Naive thymus-derived CD8-positive, alpha-beta T cell (primary cell): ENCODE measurements around the gene KLHL10. TPM values are rescaled to one million over a fixed set of nuclear protein-coding genes. Genes with fewer than 3 reads are reported as not detected.
A peak's percentile ranks its signal among the peaks of the same experiment; 100 is the strongest.
"Not testable (repeated sequence)": the region's sequence is repeated elsewhere in the genome, so short reads cannot be mapped to it uniquely, and the experiment has no call there.

ENCODE experiments used
- ATAC-seq, 2 donors: fragments of 150-1000 bp; cut with Tn5 transposase in 1 of 2; sonication (Bioruptor Pico), chemical (Tn5 transposase) in 1 of 2; 1 replicate in 1 of 2; 2 replicates in 1 of 2; pipeline ENCODE4 v1.10.0; 2021; ENCODE audit warnings: mild to moderate bottlenecking in 2 of 2, moderate library complexity in 2 of 2
- POLR2A ChIA-PET: fragments of 350-600 bp; sonication (Branson Sonifier 250); formaldehyde crosslinking; loops from one replicate; lab custom pipeline; 2021; ENCODE audit warnings: antibody characterized with exemption; lab: Charles Lee
- DNase-seq, 10 donors: peaks; one replicate each; pipeline versions ENCODE4 v3.0.0 to v3.0.0-alpha.2; 2020 to 2022
- H3K27ac Mint-ChIP-seq, 10 donors: one replicate each; pipeline ENCODE4 v1.8.0; 2020 to 2022; ENCODE audit warnings: mild to moderate bottlenecking in 10 of 10, mixed read lengths in 10 of 10, moderate library complexity in 4 of 10, inconsistent platforms in 1 of 10
- H3K27me3 Mint-ChIP-seq, 5 donors: one replicate each; pipeline ENCODE4 v1.8.0; 2021 to 2022; ENCODE audit warnings: mixed read lengths in 5 of 5
- H3K36me3 Mint-ChIP-seq, 3 donors: one replicate each; pipeline ENCODE4 v1.8.0; 2020 to 2022; ENCODE audit warnings: mixed read lengths in 3 of 3, mild to moderate bottlenecking in 2 of 3, inconsistent platforms in 1 of 3
- H3K4me1 Mint-ChIP-seq, 4 donors: one replicate each; pipeline ENCODE4 v1.8.0; 2021 to 2022; ENCODE audit warnings: mixed read lengths in 4 of 4
- H3K4me3 Mint-ChIP-seq, 10 donors: one replicate each; pipeline ENCODE4 v1.8.0; 2020 to 2022; ENCODE audit warnings: mild to moderate bottlenecking in 10 of 10, mixed read lengths in 10 of 10, moderate library complexity in 6 of 10, inconsistent platforms in 1 of 10
- H3K9me3 Mint-ChIP-seq, 9 donors: one replicate each; pipeline ENCODE4 v1.8.0; 2020 to 2022; ENCODE audit warnings: mixed read lengths in 9 of 9, mild to moderate bottlenecking in 3 of 9, inconsistent platforms in 1 of 9, moderate library complexity in 1 of 9
- polyA plus RNA-seq, 3 donors: library from polyadenylated mRNA; unstranded; fragments of 300-500 nt; fragmentation: Illumina TruSeq; gene quantifications; one replicate each; pipeline ENCODE4 v1.2.3, GENCODE V29; 2021
- total RNA-seq, 8 experiments: library from RNA in 2 of 8; stranded (reverse) in 2 of 8; gene quantifications; one replicate each; pipeline ENCODE4 v1.2.3 and lab custom pipeline; 2021 to 2026

The KLHL10 gene
- total and polyA plus RNA-seq, 5 experiments from 2014 or later: 0.09 TPM; not detected in 4

- DNase-seq: peak in 1 of 10 donors; percentile 4
- Mint-ChIP-seq H3K36me3 (peaks cover 0 to 14% (median 5%) of the 10 kb centered on the region in 3 donors), H3K27ac (peak overlapping the region in 9 of 10 donors; percentile 48 to 91 (median 80)), H3K4me1 (peaks cover 8 to 26% (median 14%) of the 10 kb centered on the region in 4 donors), H3K9me3 (no peaks in the 10 kb centered on the region), H3K4me3 (peak overlapping the region; percentile 69 to 94 (median 84)), H3K27me3 (peaks cover 0 to 1% (median 0%) of the 10 kb centered on the region in 5 donors)
- peak in 1 of 2 donors; percentile 15 for ATAC-seq
- POLR2A ChIA-PET: interaction anchor here (3.6 kb wide), 1 partner anchor 27 kb away, joined by 18 read pairs; the partner anchor contains the start of gene KLHL11
These were observed 952 bp upstream of the KLHL10 start for GRCh38 chr17:41836550-41837196.

DNA sequence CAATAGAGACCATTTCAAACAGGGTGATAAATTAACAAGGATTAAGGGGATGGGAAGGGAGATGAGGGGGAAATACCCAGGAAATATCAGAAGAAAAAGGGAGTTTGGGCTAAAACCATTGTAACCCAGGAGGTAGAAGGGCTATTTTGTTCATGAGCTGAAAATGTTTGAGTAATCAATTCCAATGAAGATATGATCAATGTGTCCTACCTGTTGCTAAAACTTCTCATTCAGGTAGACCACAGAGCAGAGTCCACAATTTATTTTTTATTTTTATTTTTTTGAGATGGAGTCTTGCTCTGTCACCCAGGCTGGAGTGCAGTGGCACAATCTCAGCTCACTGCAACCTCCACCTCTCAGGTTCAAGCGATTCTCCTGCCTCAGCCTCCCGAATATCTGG lies 1.8 kb downstream of the KLHL10 start:
- H3K9me3 Mint-ChIP-seq, POLR2A ChIA-PET, H3K27ac Mint-ChIP-seq, DNase-seq, H3K27me3 Mint-ChIP-seq, ATAC-seq, H3K36me3 Mint-ChIP-seq, H3K4me3 Mint-ChIP-seq: not testable (repeated sequence)
- peaks cover 8 to 19% (median 14%) of the 10 kb centered on the region in 4 donors for H3K4me1 Mint-ChIP-seq

DNA sequence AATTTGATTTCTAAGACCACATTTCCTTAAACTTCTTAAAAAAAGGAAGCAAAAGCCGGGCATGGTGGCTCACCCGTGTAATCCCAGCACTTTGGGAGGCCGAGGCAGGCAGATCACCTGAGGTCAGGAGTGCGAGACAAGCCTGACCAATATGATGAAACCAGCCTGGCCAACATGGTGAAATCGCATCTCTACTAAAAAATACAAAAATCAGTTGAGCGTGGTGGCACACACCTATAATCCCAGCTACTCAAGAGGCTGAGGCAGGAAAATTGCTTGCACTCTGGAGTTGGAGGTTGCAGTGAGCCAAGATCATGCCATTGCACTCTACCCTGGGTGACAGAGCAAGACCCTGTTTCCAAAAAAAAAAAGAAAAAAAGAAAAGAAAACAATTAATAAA lies 3.2 kb downstream of the KLHL10 start:
- ATAC-seq, H3K4me3 Mint-ChIP-seq, H3K9me3 Mint-ChIP-seq, H3K27ac Mint-ChIP-seq, H3K27me3 Mint-ChIP-seq, POLR2A ChIA-PET, H3K36me3 Mint-ChIP-seq, H3K4me1 Mint-ChIP-seq, DNase-seq: not testable (repeated sequence)

DNA sequence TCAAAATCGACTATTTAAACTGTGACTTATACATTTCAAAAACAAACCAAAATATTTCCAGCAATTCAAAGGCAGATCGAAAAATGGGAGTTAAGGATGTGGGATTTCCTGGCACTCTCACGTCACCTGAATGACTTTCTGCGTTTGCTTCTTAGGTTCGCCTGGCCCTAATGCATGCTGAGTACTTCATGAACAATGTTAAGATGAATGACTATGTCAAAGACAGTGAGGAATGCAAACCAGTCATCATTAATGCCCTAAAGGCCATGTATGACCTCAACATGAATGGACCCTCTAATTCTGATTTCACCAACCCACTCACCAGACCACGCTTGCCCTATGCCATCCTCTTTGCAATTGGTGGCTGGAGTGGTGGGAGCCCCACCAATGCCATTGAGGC lies 7.3 kb downstream of the KLHL10 start:
- H3K36me3 Mint-ChIP-seq: peaks cover 0 to 17% (median 0%) of the 10 kb centered on the region in 3 donors
- no peak overlapping the region for H3K4me3 Mint-ChIP-seq
- H3K27me3 Mint-ChIP-seq: no peaks in the 10 kb centered on the region
- DNase-seq (no peak), ATAC-seq (no peak)
- H3K9me3 Mint-ChIP-seq: no peaks in the 10 kb centered on the region
- peaks cover 0 to 15% (median 14%) of the 10 kb centered on the region in 4 donors for H3K4me1 Mint-ChIP-seq
- POLR2A ChIA-PET: no interaction called here
- H3K27ac Mint-ChIP-seq: no peak overlapping the region

GRCh38 chr17:41848788-41849187 lies 11.2 kb downstream of the KLHL10 start:
- no peak for ATAC-seq
- no peaks in the 10 kb centered on the region for H3K27me3 Mint-ChIP-seq
- peaks cover 14 to 48% (median 35%) of the 10 kb centered on the region in 4 donors for H3K4me1 Mint-ChIP-seq
- no peaks in the 10 kb centered on the region for H3K9me3 Mint-ChIP-seq
- peaks cover 0 to 52% (median 7%) of the 10 kb centered on the region in 3 donors for H3K36me3 Mint-ChIP-seq
- no peak overlapping the region for H3K4me3 Mint-ChIP-seq
- no peak for DNase-seq
- POLR2A ChIA-PET: interaction anchor here (0.5 kb wide), 1 partner anchor 32 kb away, joined by 3 read pairs; no protein-coding TSS in a partner anchor
- H3K27ac Mint-ChIP-seq: peak overlapping the region in 1 of 10 donors; percentile 11

DNA sequence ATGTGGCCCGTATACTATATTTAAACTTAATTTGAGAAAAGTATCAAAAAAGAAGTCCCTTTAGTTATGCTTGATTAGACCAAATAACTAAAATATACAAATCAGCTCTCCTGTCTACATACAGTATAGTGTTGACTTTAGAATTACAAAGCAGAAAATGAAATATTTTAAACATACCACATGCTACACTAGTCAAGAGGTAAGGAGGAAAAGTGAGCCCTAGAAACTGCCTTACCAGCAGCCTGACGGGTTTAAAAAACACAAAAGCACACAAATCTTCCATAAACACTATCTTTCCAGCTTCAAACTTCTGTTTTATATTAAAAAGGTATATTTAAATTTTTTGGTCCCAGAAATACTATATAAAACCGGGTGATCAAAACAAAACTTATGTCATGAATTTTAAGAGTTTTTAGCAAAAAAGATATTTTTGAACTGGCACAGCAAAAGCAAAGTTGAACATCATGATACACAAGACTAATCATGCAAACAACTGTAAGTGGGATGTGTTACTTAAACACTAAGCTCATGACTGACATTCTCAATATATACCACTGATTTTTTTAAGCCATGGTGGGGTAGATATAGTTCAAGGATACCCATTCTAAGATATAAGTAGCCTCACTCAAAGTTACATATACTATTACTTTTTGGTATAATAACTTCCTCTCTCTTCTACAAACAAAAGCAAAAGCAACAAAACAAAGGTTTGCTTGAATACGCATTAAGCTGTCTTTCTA lies 11.8 kb downstream of the KLHL10 start:
- peaks cover 0 to 59% (median 10%) of the 10 kb centered on the region in 3 donors for H3K36me3 Mint-ChIP-seq
- no peak overlapping the region for H3K4me3 Mint-ChIP-seq
- no peak for ATAC-seq
- POLR2A ChIA-PET: interaction anchor here (0.5 kb wide), 1 partner anchor 32 kb away, joined by 3 read pairs; no protein-coding TSS in a partner anchor
- no peaks in the 10 kb centered on the region for H3K27me3 Mint-ChIP-seq
- DNase-seq: no peak
- no peaks in the 10 kb centered on the region for H3K9me3 Mint-ChIP-seq
- H3K27ac Mint-ChIP-seq: peak overlapping the region in 1 of 10 donors; percentile 11
- peaks cover 20 to 54% (median 37%) of the 10 kb centered on the region in 4 donors for H3K4me1 Mint-ChIP-seq

GRCh38 chr17:41851382-41851781 lies 13.8 kb downstream of the KLHL10 start:
- not testable (repeated sequence) for H3K9me3 Mint-ChIP-seq, ATAC-seq, DNase-seq, H3K27me3 Mint-ChIP-seq, H3K27ac Mint-ChIP-seq
- POLR2A ChIA-PET: interaction anchor here (0.7 kb wide), 2 partner anchors 13 to 19 kb away, joined by 3 read pairs; no protein-coding TSS in a partner anchor
- Mint-ChIP-seq H3K4me1 (peaks cover 25 to 63% (median 42%) of the 10 kb centered on the region in 4 donors), H3K4me3 (peak overlapping the region in 1 of 10 donors; percentile 2), H3K36me3 (peaks cover 0 to 73% (median 10%) of the 10 kb centered on the region in 3 donors)

DNA sequence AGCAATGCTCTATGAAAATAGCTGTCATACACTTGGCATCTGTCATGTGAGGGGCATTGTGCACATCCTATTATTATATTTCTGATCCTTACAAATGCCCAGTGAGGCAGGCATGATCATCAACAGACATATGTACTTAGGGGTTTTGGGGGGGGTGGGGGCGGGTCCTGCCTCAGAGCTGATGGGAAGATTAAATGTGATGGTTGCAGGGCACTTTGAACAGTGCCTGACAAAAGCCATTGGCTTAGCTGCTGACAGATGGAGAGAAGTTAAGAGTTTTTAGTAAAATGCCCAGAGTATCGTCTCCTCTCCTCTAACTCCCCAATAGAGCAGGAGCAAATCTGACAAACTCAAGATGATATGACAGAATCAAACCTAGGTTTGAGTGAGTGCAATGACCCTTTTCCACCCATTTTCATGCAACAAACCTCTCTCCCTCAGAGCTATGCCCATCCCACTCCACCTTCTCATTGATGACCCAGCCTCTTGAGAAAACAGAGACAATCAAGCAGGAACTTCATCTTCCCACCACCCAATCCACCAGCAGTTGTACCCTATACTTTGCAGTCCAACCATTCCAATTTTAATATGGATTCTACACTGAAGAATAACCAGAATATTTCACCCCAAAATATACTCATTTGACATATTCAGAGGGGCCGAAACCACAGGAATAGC lies 22.8 kb downstream of the KLHL10 start:
- H3K4me1 Mint-ChIP-seq: peaks cover 12 to 37% (median 34%) of the 10 kb centered on the region in 4 donors
- H3K4me3 Mint-ChIP-seq: peak overlapping the region in 5 of 10 donors; percentile 16 to 52 (median 37)
- peak overlapping the region in 3 of 10 donors; percentile 11 to 34 (median 29) for H3K27ac Mint-ChIP-seq

DNA sequence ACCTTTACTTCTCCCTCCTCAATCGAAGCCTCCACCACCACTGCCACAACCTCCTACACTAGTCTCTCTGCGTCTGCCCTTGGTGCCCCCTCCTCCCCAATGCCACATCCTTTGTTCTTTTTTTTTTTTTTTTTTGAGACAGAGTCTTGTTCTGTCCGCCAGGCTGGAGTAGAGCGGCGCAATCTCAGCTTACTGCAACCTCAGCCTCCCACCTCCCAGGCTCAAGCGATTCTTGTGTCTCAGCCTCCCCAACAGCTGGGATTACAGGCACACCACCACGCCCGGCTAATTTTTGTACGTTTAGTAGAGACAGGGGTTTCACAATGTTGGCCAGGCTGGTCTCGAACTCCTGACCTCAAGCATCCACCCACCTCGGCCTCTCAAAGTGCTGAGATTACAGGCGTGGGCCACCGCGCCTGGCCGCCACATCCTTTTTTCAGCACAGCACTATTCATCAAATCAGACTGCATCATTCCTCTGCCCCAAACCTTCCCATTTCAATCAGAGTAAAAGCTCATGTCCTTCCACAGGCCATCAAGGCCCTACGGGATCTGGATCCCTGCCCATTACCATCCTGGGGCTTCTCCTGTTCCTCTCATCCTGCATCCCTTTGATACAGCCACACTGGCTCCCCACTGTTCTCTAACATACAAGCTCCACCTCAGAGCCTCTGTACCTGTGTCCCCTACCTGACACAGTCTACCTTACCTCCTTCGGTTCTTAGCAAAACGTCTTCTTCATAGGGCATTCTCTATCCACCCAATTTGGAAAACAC lies 25.6 kb downstream of the KLHL10 start:
- H3K4me3 Mint-ChIP-seq: no peak overlapping the region
- DNase-seq (peak in 7 of 10 donors; percentile 7 to 66 (median 24)), ATAC-seq (peak; percentile 8 to 30)
- H3K27ac Mint-ChIP-seq: no peak overlapping the region
- no peaks in the 10 kb centered on the region for H3K27me3 Mint-ChIP-seq
- H3K36me3 Mint-ChIP-seq: peaks cover 0 to 13% (median 0%) of the 10 kb centered on the region in 3 donors
- POLR2A ChIA-PET: interaction anchor here (0.9 to 3.2 kb wide), 8 partner anchors 15 to 174 kb away, joined by 3 to 18 read pairs (median 4); partner anchors contain the start of genes ACLY, EIF1, KLHL10 and NT5C3B
- no peaks in the 10 kb centered on the region for H3K9me3 Mint-ChIP-seq
- peaks cover 13 to 33% (median 30%) of the 10 kb centered on the region in 4 donors for H3K4me1 Mint-ChIP-seq

More for the DNA sequence above, 22.8 kb downstream of the KLHL10 start:
- H3K27me3 Mint-ChIP-seq: no peaks in the 10 kb centered on the region
- H3K36me3 Mint-ChIP-seq: peaks cover 0 to 7% (median 0%) of the 10 kb centered on the region in 3 donors
- no peaks in the 10 kb centered on the region for H3K9me3 Mint-ChIP-seq
- POLR2A ChIA-PET: interaction anchor here (1.1 kb wide), 1 partner anchor 25 kb away, joined by 3 read pairs; the partner anchor contains the start of gene NT5C3B
- no peak for ATAC-seq
- DNase-seq: no peak

GRCh38 chr17:41864498-41864835 lies 26.8 kb downstream of the KLHL10 start:
- H3K4me3 Mint-ChIP-seq: no peak overlapping the region
- H3K36me3 Mint-ChIP-seq: peaks cover 0 to 25% (median 0%) of the 10 kb centered on the region in 3 donors
- H3K27ac Mint-ChIP-seq: no peak overlapping the region
- H3K27me3 Mint-ChIP-seq: no peaks in the 10 kb centered on the region
- H3K9me3 Mint-ChIP-seq: no peaks in the 10 kb centered on the region
- peak in 1 of 2 donors; percentile 57 for ATAC-seq
- peak in 1 of 10 donors; percentile 59 for DNase-seq
- POLR2A ChIA-PET: interaction anchor here (0.6 to 3.2 kb wide), 18 partner anchors 9 to 1496 kb away, joined by 3 to 18 read pairs (median 4); partner anchors contain the start of genes ACLY, CNP, EIF1 and KLHL10
- H3K4me1 Mint-ChIP-seq: peaks cover 13 to 31% (median 26%) of the 10 kb centered on the region in 4 donors

- peaks cover 0 to 29% (median 0%) of the 10 kb centered on the region in 3 donors for H3K36me3 Mint-ChIP-seq
- ATAC-seq (peak; percentile 90), DNase-seq (peak; percentile 79 to 91 (median 84))
- POLR2A ChIA-PET: interaction anchor here (0.6 to 3.2 kb wide), 18 partner anchors 9 to 1588 kb away, joined by 3 to 18 read pairs (median 4); partner anchors contain the start of genes ACLY, CNP, EIF1 and KLHL10
- peaks cover 13 to 26% (median 22%) of the 10 kb centered on the region in 4 donors for H3K4me1 Mint-ChIP-seq
- no peaks in the 10 kb centered on the region for H3K27me3 Mint-ChIP-seq
- no peak within 1 kb of the TSS for H3K4me3 Mint-ChIP-seq
- no peaks in the 10 kb centered on the region for H3K9me3 Mint-ChIP-seq
- peak within 1 kb of the TSS in 4 of 10 donors; percentile 49 to 91 (median 90) for H3K27ac Mint-ChIP-seq
These were observed 27.4 kb downstream of the KLHL10 start, which contains the start of gene KLHL11 for GRCh38 chr17:41864836-41865595. Gene KLHL11 (minus strand): TSS chr17:41865423. CDS start chr17:41865370, 53 bp downstream.
